Gastroesophageal sphincter (tissue), 4 donors: ENCODE results near the gene LMF1. TPM values are rescaled to one million over a fixed set of nuclear protein-coding genes. Genes with fewer than 3 reads are reported as not detected.
A peak's percentile ranks its signal among the peaks of the same experiment; 100 is the strongest.

ENCODE experiments used
- ATAC-seq: fragments of 150-250 bp; one replicate; pipeline ENCODE4 v1.9.1; 2016; ENCODE audit warnings: mild to moderate bottlenecking, moderate library complexity
- H3K27ac ChIP-seq, 4 donors: fragments of 200-600 bp; sonication (generic) in 3 of 4; 1 replicate in 3 of 4; 2 replicates in 1 of 4; pipeline ENCODE4 v1.5.1; 2016 to 2019
- H3K27me3 ChIP-seq: fragments of 200-600 bp; sonication (generic); one replicate; pipeline ENCODE4 v1.5.1; 2019
- H3K36me3 ChIP-seq, 2 donors: fragments of 200-600 bp; sonication (generic); one replicate each; pipeline ENCODE4 v1.5.1; 2019; ENCODE audit warnings: control low read depth in 1 of 2
- H3K4me1 ChIP-seq, 3 donors: fragments of 200-600 bp; sonication (generic); 1 replicate in 2 of 3; 2 replicates in 1 of 3; pipeline ENCODE4 v1.5.1; 2016 to 2019; ENCODE audit warnings: control low read depth in 2 of 3
- H3K4me3 ChIP-seq, 2 donors: fragments of 200-600 bp; sonication (generic); one replicate each; pipeline ENCODE4 v1.5.1; 2019; ENCODE audit warnings: mild to moderate bottlenecking in 1 of 2, moderate library complexity in 1 of 2
- H3K9me3 ChIP-seq, 3 donors: fragments of 200-600 bp; sonication (generic); one replicate each; pipeline ENCODE4 v1.5.1; 2017 to 2019; ENCODE audit warnings: control low read depth in 2 of 3
- CTCF ChIP-seq, 4 experiments: fragments of 200-600 bp in 2 of 4; fragments of 450-650 bp in 2 of 4; sonication (generic) in 1 of 4; IDR thresholded peaks; one replicate each; pipeline ENCODE4 v1.5.1; 2017 to 2019; ENCODE audit warnings: antibody characterized with exemption in 4 of 4, mild to moderate bottlenecking in 2 of 4, moderate library complexity in 2 of 4
- EP300 ChIP-seq: sonication (generic); formaldehyde crosslinking; IDR thresholded peaks from one replicate; pipeline ENCODE4 v1.6.1; 2017; ENCODE audit warnings: antibody characterized with exemption, mild to moderate bottlenecking
- POLR2A ChIP-seq, 2 donors: fragments of 450-650 bp; IDR thresholded peaks; one replicate each; pipeline ENCODE4 v1.6.1; 2017; ENCODE audit warnings: antibody characterized with exemption in 2 of 2, mild to moderate bottlenecking in 2 of 2, moderate library complexity in 1 of 2
- POLR2AphosphoS5 ChIP-seq: sonication (generic); formaldehyde crosslinking; IDR thresholded peaks from one replicate; pipeline ENCODE4 v1.6.1; 2017; ENCODE audit warnings: antibody characterized with exemption
- WGBS, 2 donors: methylation state at CpG; one replicate each; pipeline ENCODE4 v1.1.5; 2018; ENCODE audit warnings: low coverage in 1 of 2; 5-methylcytosine and 5-hydroxymethylcytosine counted together
- total RNA-seq, 4 donors: library from RNA; depleted of rRNA; stranded (reverse); fragments of >200 nt; gene quantifications; one replicate each; pipeline ENCODE4 v1.1.0, GENCODE V29; 2016

Gene LMF1
- total RNA-seq, 4 donors from 2014 or later: 13.7 to 57.3 (median 20.9) TPM

DNA sequence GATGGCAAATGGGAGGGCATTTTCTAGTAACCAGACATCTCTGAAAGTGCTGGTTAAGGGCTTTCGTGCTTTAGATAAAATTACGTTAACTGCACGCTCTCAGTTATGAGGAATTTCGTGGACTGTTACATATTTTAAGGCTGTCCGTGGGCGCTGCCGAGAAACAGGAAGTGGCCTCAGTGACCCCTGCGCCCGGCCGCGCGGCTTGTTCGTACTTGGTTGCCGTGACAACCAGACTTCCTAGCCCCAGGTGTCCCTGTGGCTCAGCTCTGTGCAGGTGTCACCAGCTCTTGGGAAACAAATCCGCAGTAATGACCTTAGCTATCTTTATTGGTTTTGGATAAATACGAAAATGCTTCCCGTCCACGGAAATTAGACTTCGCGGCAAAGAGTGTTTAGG is 52.7 kb downstream of the LMF1 start:
- peaks cover 0 to 58% of the 10 kb centered on the region in 2 donors for H3K36me3 ChIP-seq
- H3K4me3 ChIP-seq: no peak overlapping the region
- no peak overlapping the region for H3K27ac ChIP-seq
- no peak for TF ChIP-seq POLR2AphosphoS5
- no peak for TF ChIP-seq CTCF (IDR thresholded peaks at IDR 0.05)
- TF ChIP-seq EP300: no peak
- TF ChIP-seq POLR2A (IDR thresholded peaks at IDR 0.05): no peak
- peaks cover 0 to 21% (median 4%) of the 10 kb centered on the region in 3 donors for H3K4me1 ChIP-seq
- no peak for ATAC-seq
- H3K9me3 ChIP-seq: no peaks in the 10 kb centered on the region
- 77 to 82% methylated on average over 9 to 20 of the region's 20 CpGs for WGBS, 2 donors
- no peaks in the 10 kb centered on the region for H3K27me3 ChIP-seq

DNA sequence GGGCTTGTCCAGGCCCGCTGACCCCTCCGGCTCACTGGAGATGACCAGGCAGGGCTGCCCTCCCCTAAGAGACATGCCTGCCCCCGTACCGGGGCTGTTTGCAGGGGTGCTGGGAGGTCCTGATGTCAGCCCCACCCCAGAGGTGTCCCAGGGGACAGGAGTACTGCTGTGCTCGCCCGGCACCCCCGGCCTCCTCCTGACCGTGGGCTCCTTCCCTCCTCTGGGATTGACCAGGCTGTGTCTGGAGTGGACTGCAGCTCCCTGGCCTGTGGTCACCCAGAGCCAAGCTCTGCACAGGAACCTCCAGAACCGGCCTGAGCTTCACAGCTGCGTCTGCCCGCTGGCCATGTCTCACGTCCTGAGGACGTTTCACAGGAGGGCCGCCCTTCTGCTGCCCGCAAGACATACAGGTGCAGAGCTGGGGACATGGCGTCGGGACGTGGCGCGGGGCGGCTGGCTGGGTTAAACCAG is 53.2 kb downstream of the LMF1 start:
- peaks cover 0 to 21% (median 4%) of the 10 kb centered on the region in 3 donors for H3K4me1 ChIP-seq

GRCh38 chr16:916035-916799 is 54.6 kb downstream of the LMF1 start:
- TF ChIP-seq EP300 (no peak), POLR2A (IDR thresholded peaks at IDR 0.05) (no peak), POLR2AphosphoS5 (no peak), CTCF (IDR thresholded peaks at IDR 0.05) (no peak)
- no peak overlapping the region for H3K4me3 ChIP-seq
- WGBS, 2 donors: 78 to 81% methylated on average over 12 of the region's 26 CpGs
- H3K27me3 ChIP-seq: no peaks in the 10 kb centered on the region
- peaks cover 0 to 55% of the 10 kb centered on the region in 2 donors for H3K36me3 ChIP-seq
- H3K4me1 ChIP-seq: peaks cover 0 to 21% (median 4%) of the 10 kb centered on the region in 3 donors
- no peaks in the 10 kb centered on the region for H3K9me3 ChIP-seq
- no peak for ATAC-seq
- no peak overlapping the region for H3K27ac ChIP-seq

More for the DNA sequence above, 53.2 kb downstream of the LMF1 start:
- Histone ChIP-seq H3K27ac (no peak overlapping the region), H3K36me3 (peaks cover 0 to 59% of the 10 kb centered on the region in 2 donors), H3K27me3 (no peaks in the 10 kb centered on the region), H3K9me3 (no peaks in the 10 kb centered on the region), H3K4me3 (no peak overlapping the region)
- no peak for TF ChIP-seq CTCF (IDR thresholded peaks at IDR 0.05)
- TF ChIP-seq POLR2A (IDR thresholded peaks at IDR 0.05): no peak
- TF ChIP-seq POLR2AphosphoS5: no peak
- TF ChIP-seq EP300: no peak
- ATAC-seq: no peak
- WGBS, 2 donors: no CpG with 5 or more reads among the region's 21 CpGs

DNA sequence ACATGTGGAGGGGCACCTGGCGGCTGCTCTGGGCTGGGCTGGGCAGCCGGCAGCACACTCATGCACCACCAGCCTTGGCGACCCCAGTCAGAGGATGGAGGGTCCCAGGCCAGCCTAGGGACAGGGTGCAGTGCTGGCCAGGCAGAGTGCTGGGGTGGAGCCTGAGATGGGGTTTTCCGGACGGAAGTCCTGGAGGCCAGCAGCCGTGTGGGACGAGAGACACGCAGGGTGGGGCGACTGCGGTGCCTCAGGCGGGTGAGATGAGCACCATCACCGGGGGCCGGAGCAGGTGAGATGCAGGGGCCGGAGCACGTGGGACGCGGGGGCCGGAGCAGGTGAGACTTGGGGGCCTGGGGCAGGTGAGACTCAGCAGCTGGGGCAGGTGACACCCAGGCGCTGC is 55.2 kb downstream of the LMF1 start:
- H3K36me3 ChIP-seq: peaks cover 0 to 56% of the 10 kb centered on the region in 2 donors
- H3K27ac ChIP-seq: no peak overlapping the region
- 81% methylated on average over 7 of the region's 19 CpGs; no CpG with 5 or more reads in 1 of the 2 donors for WGBS, 2 donors
- H3K9me3 ChIP-seq: no peaks in the 10 kb centered on the region
- no peak overlapping the region for H3K4me3 ChIP-seq
- peaks cover 0 to 17% (median 4%) of the 10 kb centered on the region in 3 donors for H3K4me1 ChIP-seq
- TF ChIP-seq POLR2A (IDR thresholded peaks at IDR 0.05): no peak
- no peak for TF ChIP-seq CTCF (IDR thresholded peaks at IDR 0.05)
- no peak for TF ChIP-seq POLR2AphosphoS5
- TF ChIP-seq EP300: no peak
- H3K27me3 ChIP-seq: no peaks in the 10 kb centered on the region
- no peak for ATAC-seq

GRCh38 chr16:914440-914839 is 56.3 kb downstream of the LMF1 start:
- no peak overlapping the region for H3K27ac ChIP-seq
- peaks cover 0 to 7% (median 0%) of the 10 kb centered on the region in 3 donors for H3K4me1 ChIP-seq
- peaks cover 0 to 60% of the 10 kb centered on the region in 2 donors for H3K36me3 ChIP-seq
- ATAC-seq: peak; percentile 27
- no peak overlapping the region for H3K4me3 ChIP-seq
- no peaks in the 10 kb centered on the region for H3K27me3 ChIP-seq
- no peak for TF ChIP-seq POLR2A (IDR thresholded peaks at IDR 0.05)
- no peak for TF ChIP-seq CTCF (IDR thresholded peaks at IDR 0.05)
- no peak for TF ChIP-seq EP300
- TF ChIP-seq POLR2AphosphoS5: no peak
- 43 to 78% methylated on average over 2 to 4 of the region's 4 CpGs for WGBS, 2 donors
- H3K9me3 ChIP-seq: no peaks in the 10 kb centered on the region
